IPS DF 19.7 (cell line): ENCODE data around the gene COL5A2.

Source experiments
- DNase-seq: peaks from one replicate; pipeline ENCODE4 v3.0.0-alpha.2; 2013; ENCODE audit warnings: low read depth, low spot score

The COL5A2 gene

DNA sequence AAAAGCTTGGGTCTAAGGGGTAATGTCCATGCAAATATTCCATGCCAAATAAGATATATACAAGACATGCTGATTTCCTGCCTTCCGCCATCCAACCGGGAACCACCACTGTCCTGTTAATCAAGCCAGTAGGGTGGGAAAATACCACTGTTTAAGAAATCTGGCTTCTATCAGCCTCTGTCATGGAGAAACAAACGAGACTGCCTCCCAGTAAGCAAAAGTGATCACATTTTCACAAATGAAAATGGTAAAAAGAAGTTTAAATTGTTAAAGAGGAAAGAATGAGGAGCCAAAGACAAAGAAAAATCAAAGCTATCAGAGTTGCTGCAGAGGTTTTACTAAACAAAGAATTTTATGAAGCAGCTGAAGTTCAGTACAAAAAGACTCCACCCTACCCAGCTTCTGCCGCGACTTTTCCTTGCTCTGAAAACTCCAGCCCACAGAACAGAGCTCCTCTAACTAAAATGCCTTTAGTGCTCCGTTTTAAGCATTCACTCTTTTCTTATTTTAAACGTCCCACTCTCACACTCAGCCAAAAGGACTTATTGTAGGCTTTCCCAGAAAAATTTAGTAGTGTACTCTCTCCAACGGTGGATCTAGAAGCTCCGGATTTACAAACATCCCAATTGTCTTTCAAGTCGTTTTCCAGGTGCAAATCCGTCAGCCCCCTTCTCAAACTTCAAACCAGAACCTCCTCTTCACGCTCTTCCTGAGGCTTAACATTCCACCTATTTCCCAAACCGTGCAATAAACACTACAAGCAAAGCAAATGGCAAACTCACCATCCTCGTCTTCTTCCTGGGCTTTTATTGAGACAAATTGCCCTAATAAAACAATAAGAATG lies 613 bp downstream of the COL5A2 start:
- no peak for DNase-seq

GRCh38 chr2:189178054-189178453 lies 1.5 kb downstream of the COL5A2 start:
- DNase-seq: no peak

DNA sequence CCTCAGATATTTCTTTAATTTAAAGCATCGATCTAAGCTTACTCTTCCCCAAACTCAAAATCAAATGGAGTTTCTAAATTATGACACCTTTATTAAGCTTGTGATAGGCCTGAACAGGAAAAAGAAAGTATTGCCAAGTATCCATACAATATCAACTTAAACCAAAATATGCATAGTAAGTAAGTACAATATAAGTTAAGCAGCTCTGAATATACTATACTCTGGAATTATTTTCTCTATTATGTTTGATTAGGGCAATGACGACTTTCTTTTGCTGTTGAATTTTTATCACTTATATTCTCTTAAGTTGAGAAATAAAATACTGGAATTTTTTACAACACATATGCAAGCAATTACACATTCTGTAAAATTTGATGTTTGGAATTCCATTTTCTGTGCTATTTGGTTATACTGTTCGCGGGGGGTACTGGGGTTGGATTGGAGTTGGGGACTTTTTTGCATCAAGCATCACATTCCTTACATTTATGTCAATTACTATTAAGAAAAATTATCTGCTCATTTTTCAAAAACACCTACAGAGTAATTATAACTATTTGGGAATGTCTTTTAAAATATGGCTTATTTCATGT lies 2.2 kb downstream of the COL5A2 start:
- DNase-seq: no peak

DNA sequence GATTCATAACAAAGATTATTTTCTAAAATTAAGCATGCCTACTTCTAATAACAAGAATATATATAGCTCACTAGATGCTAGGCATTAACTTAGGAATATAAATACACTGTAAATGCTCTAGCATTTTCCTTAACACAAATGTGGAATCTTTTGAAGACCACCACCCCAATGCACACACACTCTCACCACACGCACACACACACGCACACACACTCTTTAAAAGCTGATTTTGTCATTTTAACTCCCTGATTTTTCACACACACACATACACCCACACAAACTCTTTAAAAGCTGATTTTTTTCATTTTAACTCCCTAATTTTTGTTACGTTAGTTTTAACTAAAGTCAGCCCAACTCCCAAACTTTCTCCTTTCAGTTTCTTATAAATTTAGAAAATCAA lies 3.0 kb downstream of the COL5A2 start:
- DNase-seq: no peak

DNA sequence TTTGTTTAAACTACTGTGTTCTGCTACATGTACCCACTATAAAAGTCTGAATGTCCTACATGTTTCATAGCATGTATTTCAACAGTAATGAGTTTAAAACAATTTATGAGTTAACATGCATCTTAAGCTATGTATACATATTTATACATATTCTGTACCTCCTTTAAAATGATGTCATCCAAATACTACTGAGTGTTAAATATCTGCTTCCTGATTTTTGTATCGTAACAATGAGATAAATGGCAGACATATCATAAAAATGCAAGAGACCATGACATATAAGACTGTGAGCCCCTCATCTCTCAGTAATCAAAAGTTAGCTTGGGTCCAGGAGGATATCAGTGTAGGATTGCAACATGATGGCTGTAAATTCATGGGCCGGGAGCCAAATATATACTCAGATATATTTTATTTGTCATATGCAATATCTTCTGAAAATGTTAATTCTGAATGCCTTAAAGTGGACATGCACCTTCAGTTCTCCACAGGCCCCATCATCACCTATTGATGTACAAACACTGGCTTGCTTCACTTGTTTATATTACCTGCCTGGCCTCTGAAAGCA lies 3.6 kb downstream of the COL5A2 start:
- no peak for DNase-seq

DNA sequence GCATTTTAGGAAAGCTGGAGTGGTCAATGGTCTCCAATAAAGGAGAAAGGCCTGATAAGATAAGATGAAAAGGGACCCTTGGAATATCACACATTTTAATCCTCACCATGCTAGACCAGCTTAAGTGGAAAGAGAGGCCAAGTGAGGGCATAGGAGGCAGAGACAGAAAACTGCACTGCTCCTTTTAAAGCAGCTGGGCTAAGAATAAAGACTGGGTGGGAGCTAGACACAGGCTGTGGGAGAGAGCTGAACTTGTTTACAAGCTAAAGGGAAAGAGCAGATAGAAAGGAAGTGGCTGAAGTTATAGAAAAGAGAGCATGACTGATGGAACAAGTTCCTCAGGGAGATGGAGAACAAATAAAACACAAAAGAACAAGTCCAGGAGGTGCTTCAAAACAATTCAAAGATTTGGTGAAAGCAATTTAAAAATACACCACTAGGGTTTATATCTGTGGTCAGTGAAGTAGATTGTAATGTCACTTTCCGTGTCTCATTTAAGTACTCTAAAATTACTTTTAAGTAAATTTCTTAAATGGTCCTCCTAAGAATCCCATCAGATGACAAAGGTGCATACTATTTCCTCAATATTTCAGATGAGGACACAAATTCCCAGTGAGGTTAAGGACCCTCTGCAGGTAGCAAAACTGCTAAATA lies 7.5 kb downstream of the COL5A2 start:
- no peak for DNase-seq

DNA sequence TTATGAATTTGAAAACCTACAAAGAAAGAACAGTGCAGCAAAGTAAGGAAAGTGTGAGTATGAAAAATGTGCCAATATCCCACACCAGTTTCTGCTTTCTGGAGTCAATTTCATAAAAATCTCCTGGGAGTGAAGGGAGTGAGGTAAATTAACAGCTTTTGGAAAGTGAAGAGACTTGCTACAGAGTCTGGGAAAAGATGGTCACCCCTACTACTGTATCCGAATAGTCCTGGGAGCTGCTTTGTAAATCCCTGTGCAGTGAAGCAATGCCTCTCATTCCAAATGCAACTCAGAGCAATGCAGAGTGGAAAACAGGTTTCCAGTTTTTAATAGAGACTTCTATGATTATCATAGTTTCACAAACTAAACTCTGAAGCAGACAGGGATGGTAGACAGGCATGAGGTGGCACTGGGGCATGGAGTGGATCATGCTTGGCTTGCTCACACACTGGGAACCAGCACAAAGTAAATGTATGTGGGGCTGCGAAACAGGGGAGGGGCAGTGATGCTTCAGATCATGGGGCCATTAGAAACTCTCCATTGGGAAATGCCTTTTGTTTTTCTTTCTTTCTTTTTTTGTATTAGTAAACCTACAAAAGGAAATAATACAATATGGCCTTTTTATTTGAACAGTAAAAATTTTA lies 10.6 kb downstream of the COL5A2 start:
- DNase-seq: no peak

- DNase-seq: no peak
Observed at GRCh38 chr2:189165656-189166380, 13.7 kb downstream of the COL5A2 start.

GRCh38 chr2:189164746-189165145 lies 14.8 kb downstream of the COL5A2 start:
- DNase-seq: no peak

- no peak for DNase-seq
Observed at GRCh38 chr2:189163889-189164288, 15.7 kb downstream of the COL5A2 start.

GRCh38 chr2:189162566-189162965 lies 17.0 kb downstream of the COL5A2 start:
- DNase-seq: no peak

DNA sequence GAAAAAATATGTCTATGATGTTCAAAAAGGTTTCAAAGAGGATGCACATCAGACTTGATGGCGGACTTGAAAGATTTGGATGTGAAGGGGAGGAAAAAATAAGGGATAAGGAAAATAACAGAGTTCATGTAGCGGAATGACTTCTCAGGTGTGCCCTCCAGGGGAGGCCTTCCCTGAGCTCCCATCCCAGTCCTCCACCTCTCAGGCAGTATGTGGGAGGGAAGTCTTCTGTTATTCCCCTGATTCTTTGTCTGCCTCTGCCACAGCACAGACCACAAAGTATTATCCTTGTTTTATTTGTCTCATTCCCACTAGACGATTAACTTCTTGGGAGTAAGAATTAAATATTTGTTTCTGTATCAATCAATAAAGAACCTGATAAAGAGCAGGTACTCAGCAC lies 17.7 kb downstream of the COL5A2 start:
- DNase-seq: no peak

DNA sequence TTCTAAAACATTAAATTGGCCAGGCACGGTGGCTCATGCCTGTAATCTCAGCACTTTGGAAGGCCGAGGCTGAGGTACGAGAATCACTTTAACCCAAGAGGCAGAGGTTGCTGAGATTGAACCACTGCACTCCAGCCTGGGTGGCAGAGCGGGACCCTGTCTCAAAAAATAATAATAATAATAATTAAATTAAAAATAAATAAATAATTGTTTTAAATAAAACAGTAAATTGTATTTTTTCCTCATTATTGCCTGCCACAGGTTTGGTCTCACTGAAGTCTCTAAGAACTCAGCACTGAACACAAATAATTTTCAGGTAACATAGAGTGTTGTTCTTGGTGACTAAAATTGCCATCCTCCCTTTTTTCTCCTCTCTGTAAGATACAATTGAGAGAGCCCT lies 19.8 kb downstream of the COL5A2 start:
- DNase-seq: no peak

GRCh38 chr2:189159273-189159672 lies 20.3 kb downstream of the COL5A2 start:
- no peak for DNase-seq

- DNase-seq: no peak
Observed at GRCh38 chr2:189157939-189158338, 21.6 kb downstream of the COL5A2 start.

- no peak for DNase-seq
Observed at GRCh38 chr2:189157456-189157855, 22.1 kb downstream of the COL5A2 start.

GRCh38 chr2:189155795-189156194 lies 23.8 kb downstream of the COL5A2 start:
- no peak for DNase-seq

GRCh38 chr2:189153619-189154018 lies 25.9 kb downstream of the COL5A2 start:
- DNase-seq: no peak

- DNase-seq: no peak
Observed at GRCh38 chr2:189152483-189152882, 27.1 kb downstream of the COL5A2 start.

DNA sequence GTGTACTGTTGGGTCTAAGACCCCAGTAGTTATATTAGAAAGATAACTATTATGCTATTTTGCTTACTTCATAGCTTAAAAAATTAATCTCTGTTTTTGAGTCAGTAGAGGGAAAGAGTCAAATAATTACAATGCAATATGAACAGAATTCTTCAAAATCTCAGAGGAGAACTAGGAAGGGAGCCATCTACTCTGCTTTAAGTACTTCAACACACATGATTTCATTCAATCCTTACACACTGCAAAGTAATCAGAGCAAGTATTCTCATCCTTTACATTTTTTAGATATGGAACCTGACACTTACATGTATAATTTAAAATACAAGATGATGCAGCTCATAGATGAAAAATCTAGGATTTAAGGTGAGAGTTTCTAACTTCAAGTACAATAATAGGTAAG lies 27.7 kb downstream of the COL5A2 start:
- DNase-seq: no peak

DNA sequence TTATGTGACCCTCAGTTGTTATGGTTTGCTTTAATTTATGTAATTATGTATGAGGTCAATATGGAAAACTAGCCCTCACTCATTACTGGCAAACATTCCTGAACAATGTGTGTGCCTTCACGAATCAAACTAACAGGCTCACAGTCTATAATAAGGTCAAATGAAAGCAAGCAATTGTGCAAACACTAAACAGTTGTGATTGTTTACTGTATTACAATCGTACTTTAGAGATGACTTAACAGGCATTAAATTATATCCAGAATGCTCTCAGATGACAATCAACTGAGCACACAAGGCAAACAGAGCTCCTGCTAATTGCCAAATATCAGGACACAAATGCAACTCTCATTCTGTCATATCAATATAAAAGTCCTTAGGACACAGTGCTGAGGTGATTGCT lies 29.5 kb downstream of the COL5A2 start:
- DNase-seq: no peak
